HEK293 (cell line): Measurements from ENCODE around the gene INF2.

Experiments
- CTCF ChIA-PET: fragments of 350-600 bp; formaldehyde crosslinking; extraction: SDS; loops from one replicate; lab custom pipeline; 2021; ENCODE audit warnings: antibody characterized with exemption; lab: Yijun Ruan, JAX
- POLR2A ChIA-PET: fragments of 300-600 bp; formaldehyde crosslinking; extraction: SDS; loops from one replicate; lab custom pipeline; 2020; ENCODE audit warnings: antibody characterized with exemption, inconsistent platforms; lab: Yijun Ruan, JAX
- H3K27ac ChIP-seq: fragments of 200-500 bp; sonication (Bioruptor generic); 2 replicates; pipeline ENCODE4 v1.5.1; 2014; ENCODE audit warnings: low read depth, low read length, control low read depth, inconsistent platforms; ENCODE audit errors: extremely low read depth
- H3K36me3 ChIP-seq, 2 experiments: fragments of 200-500 bp in 1 of 2; sonication (Bioruptor generic) in 1 of 2; 1 replicate in 1 of 2; 2 replicates in 1 of 2; pipeline ENCODE4 v1.5.1; 2014 to 2017; ENCODE audit warnings: inconsistent platforms in 2 of 2, low read length in 2 of 2; ENCODE audit not compliant: control insufficient read depth in 2 of 2, insufficient read depth in 1 of 2
- H3K4me1 ChIP-seq: fragments of 200-500 bp; sonication (Bioruptor generic); 2 replicates; pipeline ENCODE4 v1.5.1; 2014; ENCODE audit warnings: mild to moderate bottlenecking, low read length, inconsistent platforms; ENCODE audit not compliant: control insufficient read depth, insufficient read depth
- H3K4me3 ChIP-seq: 2 replicates; pipeline ENCODE4 v1.5.1; 2011; ENCODE audit warnings: low read depth, mild to moderate bottlenecking, control low read depth, low read length, moderate library complexity
- H3K9me3 ChIP-seq: fragments of 200-500 bp; sonication (Bioruptor generic); 2 replicates; pipeline ENCODE4 v1.5.1; 2014; ENCODE audit warnings: low read depth, low read length, inconsistent platforms; ENCODE audit not compliant: control insufficient read depth, insufficient read depth
- ATF2 ChIP-seq: fragments of 450-650 bp; formaldehyde crosslinking; IDR thresholded peaks from 2 replicates; pipeline ENCODE4 v1.5.1; 2016; ENCODE audit warnings: missing biosample characterization, missing genetic modification characterization, low read depth
- ELK4 ChIP-seq: IDR thresholded peaks from 2 replicates; pipeline ENCODE4 v1.6.1; 2011; ENCODE audit warnings: mild to moderate bottlenecking, low read depth, low read length, borderline replicate concordance
- KLF16 ChIP-seq: fragments of 450-650 bp; formaldehyde crosslinking; IDR thresholded peaks from 2 replicates; pipeline ENCODE4 v1.5.1; 2017; ENCODE audit warnings: missing biosample characterization, missing genetic modification characterization
- KLF8 ChIP-seq: fragments of 450-650 bp; formaldehyde crosslinking; IDR thresholded peaks from 2 replicates; pipeline ENCODE4 v1.5.1; 2016; ENCODE audit warnings: missing biosample characterization, missing genetic modification characterization
- PATZ1 ChIP-seq: fragments of 450-650 bp; formaldehyde crosslinking; IDR thresholded peaks from 2 replicates; pipeline ENCODE4 v1.5.1; 2016; ENCODE audit warnings: missing biosample characterization, missing genetic modification characterization
- SP3 ChIP-seq: fragments of 450-650 bp; formaldehyde crosslinking; IDR thresholded peaks from 2 replicates; pipeline ENCODE4 v1.5.1; 2016; ENCODE audit warnings: missing biosample characterization, missing genetic modification characterization
- ZBTB10 ChIP-seq: fragments of 450-650 bp; formaldehyde crosslinking; IDR thresholded peaks from 2 replicates; pipeline ENCODE4 v1.5.1; 2016; ENCODE audit warnings: missing biosample characterization, missing genetic modification characterization
- ZBTB20 ChIP-seq: fragments of 450-650 bp; formaldehyde crosslinking; IDR thresholded peaks from 2 replicates; pipeline ENCODE4 v1.5.1; 2016; ENCODE audit warnings: missing biosample characterization, missing genetic modification characterization
- ZBTB44 ChIP-seq: fragments of 450-650 bp; IDR thresholded peaks from 2 replicates; pipeline ENCODE4 v1.5.1; 2018; ENCODE audit warnings: missing biosample characterization, mild to moderate bottlenecking, missing genetic modification characterization
- ZBTB7A ChIP-seq: fragments of 450-650 bp; formaldehyde crosslinking; IDR thresholded peaks from 2 replicates; pipeline ENCODE4 v1.5.1; 2016; ENCODE audit warnings: low read depth, missing biosample characterization, missing genetic modification characterization
- ZNF214 ChIP-seq: fragments of 450-650 bp; formaldehyde crosslinking; IDR thresholded peaks from 2 replicates; pipeline ENCODE4 v1.5.1; 2017; ENCODE audit warnings: missing biosample characterization, mild to moderate bottlenecking, missing genetic modification characterization, borderline replicate concordance
- ZNF223 ChIP-seq: fragments of 450-650 bp; formaldehyde crosslinking; IDR thresholded peaks from 2 replicates; pipeline ENCODE4 v1.5.1; 2016; ENCODE audit warnings: missing biosample characterization, missing genetic modification characterization
- ZNF544 ChIP-seq: fragments of 450-650 bp; formaldehyde crosslinking; IDR thresholded peaks from 2 replicates; pipeline ENCODE4 v1.5.0; 2017; ENCODE audit warnings: missing biosample characterization, missing genetic modification characterization
- ZNF596 ChIP-seq: fragments of 450-650 bp; IDR thresholded peaks from 2 replicates; pipeline ENCODE4 v1.5.0; 2018; ENCODE audit warnings: missing biosample characterization, mild to moderate bottlenecking, missing genetic modification characterization, moderate library complexity
- ZNF600 ChIP-seq: fragments of 450-650 bp; formaldehyde crosslinking; IDR thresholded peaks from 2 replicates; pipeline ENCODE4 v1.5.1; 2016; ENCODE audit warnings: missing biosample characterization, missing genetic modification characterization
- ZNF610 ChIP-seq: fragments of 450-650 bp; formaldehyde crosslinking; IDR thresholded peaks from 2 replicates; pipeline ENCODE4 v1.5.1; 2016; ENCODE audit warnings: missing biosample characterization, missing genetic modification characterization, borderline replicate concordance
- ZNF626 ChIP-seq: fragments of 450-650 bp; sonication (Bioruptor Pico); formaldehyde crosslinking; IDR thresholded peaks from 2 replicates; pipeline ENCODE4 v1.5.1; 2018; ENCODE audit warnings: missing biosample characterization, missing genetic modification characterization, inconsistent platforms
- ZNF629 ChIP-seq: fragments of 450-650 bp; formaldehyde crosslinking; IDR thresholded peaks from 2 replicates; pipeline ENCODE4 v1.5.1; 2017; ENCODE audit warnings: missing biosample characterization, missing genetic modification characterization
- ZSCAN23 ChIP-seq: fragments of 450-650 bp; formaldehyde crosslinking; IDR thresholded peaks from 2 replicates; pipeline ENCODE4 v1.5.1; 2016; ENCODE audit warnings: missing biosample characterization, missing genetic modification characterization
- ZSCAN30 ChIP-seq: fragments of 450-650 bp; IDR thresholded peaks from 2 replicates; pipeline ENCODE4 v1.5.1; 2018; ENCODE audit warnings: missing biosample characterization, mild to moderate bottlenecking, missing genetic modification characterization, moderate library complexity

Gene INF2

GRCh38 chr14:104689109-104689880 lies at the start of gene INF2 (continued):
- TF ChIP-seq PATZ1 (tag by site-specific recombination) (peak; percentile 85), KLF16 (tag by site-specific recombination) (peak; percentile 67), ZBTB20 (tag by site-specific recombination) (peak; percentile 51; the same call in 1 of the 2 replicates), KLF8 (tag by site-specific recombination) (peak; percentile 79; the same call in 1 of the 2 replicates), ZNF596 (tag by site-specific recombination) (peak; percentile 14; the same call in 1 of the 2 replicates), ZSCAN30 (tag by site-specific recombination) (peak; percentile 64; the same call in 1 of the 2 replicates), SP3 (tag by site-specific recombination) (peak; percentile 90), ZBTB7A (tag by site-specific recombination) (peak; percentile 76; the same call in 1 of the 2 replicates)

- H3K4me1 ChIP-seq, result peaks cover 7% of the 10 kb centered on the region; the same call in 1 of the 2 replicates
- H3K4me3 ChIP-seq, result no peak overlapping the region
- H3K9me3 ChIP-seq, result no peaks in the 10 kb centered on the region
- no peak overlapping the region for H3K27ac ChIP-seq
- CTCF ChIA-PET, result interaction anchor here (0.6 to 1.2 kb wide), 10 partner anchors 24 to 852 kb away, joined by 3 to 6 read pairs (median 3); no protein-coding TSS in a partner anchor
- H3K36me3 ChIP-seq, result no peaks in the 10 kb centered on the region
- POLR2A ChIA-PET, result no interaction called here
- TF ChIP-seq ZNF610, result no peak
- no peak for TF ChIP-seq ZNF223
- TF ChIP-seq ZNF629 (tag by site-specific recombination), result no peak
- TF ChIP-seq ZNF544 (tag by site-specific recombination), result no peak
- no peak for TF ChIP-seq ZNF626 (tag by site-specific recombination)
- peak; percentile 85 for TF ChIP-seq ZNF600 (tag by site-specific recombination)
- TF ChIP-seq ATF2 (tag by site-specific recombination), result no peak
- TF ChIP-seq ZBTB44 (tag by site-specific recombination), result no peak
- no peak for TF ChIP-seq ELK4
- no peak for TF ChIP-seq ZNF214
- no peak for TF ChIP-seq ZBTB10 (tag by site-specific recombination)
- 0 out of 2 replicates have a peak, but pooled peaks have one; percentile 15 for TF ChIP-seq ZSCAN23 (tag by site-specific recombination)
These were observed 49.4 kb upstream of the INF2 start for GRCh38 chr14:104639885-104640548.
